ENCODE measurements around the gene TTC8.

TTC8 gene

GRCh38 chr14:88877192-88877591, 52.7 kb downstream of the TTC8 start:
- TF ChIP-seq TAF1 (IDR thresholded peaks at IDR 0.05; ENCODE audit: borderline replicate concordance, insufficient read depth, low read length) = no peak
- no peak for TF ChIP-seq REST (IDR thresholded peaks at IDR 0.05; ENCODE audit: insufficient read depth in 1 of 2, low read depth in 2 of 2, low read length in 2 of 2)
- no peak for TF ChIP-seq SIN3A (IDR thresholded peaks at IDR 0.05; ENCODE audit: borderline replicate concordance, insufficient read depth, low read length)
- TF ChIP-seq POLR2AphosphoS5 (IDR thresholded peaks at IDR 0.05; ENCODE audit: low read depth, low read length) = no peak
- no peak for TF ChIP-seq FOXP2 (optimal IDR thresholded peaks at IDR 0.05; ENCODE audit: borderline replicate concordance, extremely low read depth, extremely low read length, insufficient read depth)

- no peak for TF ChIP-seq POLR2AphosphoS5 (IDR thresholded peaks at IDR 0.05; ENCODE audit: low read depth, low read length)
- TF ChIP-seq FOXP2 (optimal IDR thresholded peaks at IDR 0.05; ENCODE audit: borderline replicate concordance, extremely low read depth, extremely low read length, insufficient read depth) = no peak
- TF ChIP-seq REST (IDR thresholded peaks at IDR 0.05; ENCODE audit: insufficient read depth in 1 of 2, low read depth in 2 of 2, low read length in 2 of 2) = no peak
- TF ChIP-seq TAF1 (IDR thresholded peaks at IDR 0.05; ENCODE audit: borderline replicate concordance, insufficient read depth, low read length) = no peak
- no peak for TF ChIP-seq SIN3A (IDR thresholded peaks at IDR 0.05; ENCODE audit: borderline replicate concordance, insufficient read depth, low read length)
Observed at GRCh38 chr14:88879022-88879421, 54.6 kb downstream of the TTC8 start.

- TF ChIP-seq SIN3A (IDR thresholded peaks at IDR 0.05; ENCODE audit: borderline replicate concordance, insufficient read depth, low read length) = no peak
- TF ChIP-seq FOXP2 (optimal IDR thresholded peaks at IDR 0.05; ENCODE audit: borderline replicate concordance, extremely low read depth, extremely low read length, insufficient read depth) = no peak
- TF ChIP-seq REST (IDR thresholded peaks at IDR 0.05; ENCODE audit: insufficient read depth in 1 of 2, low read depth in 2 of 2, low read length in 2 of 2) = no peak
- no peak for TF ChIP-seq POLR2AphosphoS5 (IDR thresholded peaks at IDR 0.05; ENCODE audit: low read depth, low read length)
- no peak for TF ChIP-seq TAF1 (IDR thresholded peaks at IDR 0.05; ENCODE audit: borderline replicate concordance, insufficient read depth, low read length)
Observed at GRCh38 chr14:88882236-88882635, 57.8 kb downstream of the TTC8 start.

- no peak for TF ChIP-seq REST (IDR thresholded peaks at IDR 0.05; ENCODE audit: insufficient read depth in 1 of 2, low read depth in 2 of 2, low read length in 2 of 2)
- TF ChIP-seq SIN3A (IDR thresholded peaks at IDR 0.05; ENCODE audit: borderline replicate concordance, insufficient read depth, low read length) = no peak
- no peak for TF ChIP-seq POLR2AphosphoS5 (IDR thresholded peaks at IDR 0.05; ENCODE audit: low read depth, low read length)
- TF ChIP-seq FOXP2 (optimal IDR thresholded peaks at IDR 0.05; ENCODE audit: borderline replicate concordance, extremely low read depth, extremely low read length, insufficient read depth) = no peak
- TF ChIP-seq TAF1 (IDR thresholded peaks at IDR 0.05; ENCODE audit: borderline replicate concordance, insufficient read depth, low read length) = no peak
Observed at GRCh38 chr14:88895116-88895515, 70.7 kb downstream of the TTC8 start.

GRCh38 chr14:88901189-88901588, 76.7 kb downstream of the TTC8 start:
- TF ChIP-seq FOXP2 (optimal IDR thresholded peaks at IDR 0.05; ENCODE audit: borderline replicate concordance, extremely low read depth, extremely low read length, insufficient read depth) (no peak), SIN3A (IDR thresholded peaks at IDR 0.05; ENCODE audit: borderline replicate concordance, insufficient read depth, low read length) (no peak), REST (IDR thresholded peaks at IDR 0.05; ENCODE audit: insufficient read depth in 1 of 2, low read depth in 2 of 2, low read length in 2 of 2) (no peak), TAF1 (IDR thresholded peaks at IDR 0.05; ENCODE audit: borderline replicate concordance, insufficient read depth, low read length) (no peak), POLR2AphosphoS5 (IDR thresholded peaks at IDR 0.05; ENCODE audit: low read depth, low read length) (no peak)

Measured in PFSK-1 (cell line).